GM15510 (cell line): ENCODE data around the gene ANTXR1.

Experiments
- POLR2A ChIP-seq: IDR thresholded peaks from 3 replicates; pipeline ENCODE4 v1.6.1; 2011; ENCODE audit warnings: borderline replicate concordance; ENCODE audit not compliant: insufficient read length; ENCODE audit errors: extremely low read depth

The ANTXR1 gene

DNA sequence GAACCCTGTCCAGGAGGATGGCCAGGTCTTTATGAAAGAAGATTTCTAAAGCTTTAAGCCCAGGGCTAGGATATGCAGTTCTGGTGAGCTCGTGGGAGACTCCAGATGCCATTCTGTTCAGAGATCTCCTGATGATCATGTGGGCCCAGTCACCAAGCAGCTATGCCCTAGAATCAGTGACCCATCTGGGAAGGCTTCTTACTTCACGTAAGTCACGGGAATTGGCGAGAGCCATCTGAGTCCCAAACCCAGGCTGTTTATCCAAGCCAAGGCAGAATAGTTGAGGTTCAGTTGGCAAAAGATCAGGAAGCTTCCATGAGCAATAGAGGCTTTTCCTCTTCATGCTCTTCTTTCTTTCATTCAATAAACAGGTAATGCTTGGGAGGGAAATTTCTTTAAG lies 23.9 kb downstream of the ANTXR1 start:
- TF ChIP-seq POLR2A: no peak

DNA sequence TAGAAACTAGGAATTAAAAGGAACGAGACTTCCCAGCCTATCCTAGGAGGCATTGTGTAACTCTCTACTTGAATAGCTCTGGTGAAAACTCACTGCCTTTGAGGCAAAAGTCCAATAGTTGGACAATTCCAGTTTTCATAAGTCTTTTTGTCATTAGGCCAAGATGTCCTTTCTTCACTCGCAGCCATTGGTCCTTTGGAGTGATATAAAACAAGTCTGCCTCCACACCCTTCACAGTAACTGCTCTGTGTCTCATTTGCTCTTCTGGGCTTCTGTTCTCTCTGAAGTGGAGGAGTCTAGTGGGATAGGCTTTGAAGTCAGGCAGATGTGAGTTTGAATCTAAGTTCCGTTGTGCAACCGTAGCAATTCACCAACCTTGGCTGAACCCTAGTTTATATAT lies 28.2 kb downstream of the ANTXR1 start:
- no peak for TF ChIP-seq POLR2A

DNA sequence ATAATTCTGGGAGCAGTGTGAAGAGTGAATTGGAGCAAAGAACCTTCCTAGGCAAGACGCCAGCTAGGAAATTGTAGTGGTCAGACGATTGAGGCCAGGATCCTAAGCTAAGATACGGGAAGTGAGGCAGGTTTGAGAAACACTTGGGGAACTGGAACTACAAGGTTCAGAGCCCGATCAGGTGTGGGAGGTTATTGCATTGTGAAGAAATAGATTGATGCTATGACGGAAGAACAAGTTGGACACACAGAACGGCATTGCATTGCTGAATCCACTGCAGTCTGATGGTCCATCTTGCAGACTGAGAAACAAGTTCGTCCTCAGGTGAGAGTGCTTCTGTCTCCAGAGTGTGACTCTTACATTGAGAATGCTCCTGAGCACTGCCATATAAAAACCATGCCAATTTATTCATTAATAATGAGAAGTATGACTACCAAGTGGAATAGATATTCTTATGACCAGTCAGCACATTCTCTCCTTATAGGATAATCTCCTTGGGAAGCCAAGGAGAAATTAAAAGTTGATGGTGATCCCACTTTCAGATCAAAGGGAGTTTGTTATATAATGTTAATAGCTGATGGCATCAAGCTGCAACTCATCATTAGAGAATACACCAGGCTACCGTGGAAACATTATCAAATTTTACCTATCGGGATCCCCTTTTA lies 30.9 kb downstream of the ANTXR1 start:
- TF ChIP-seq POLR2A: no peak

DNA sequence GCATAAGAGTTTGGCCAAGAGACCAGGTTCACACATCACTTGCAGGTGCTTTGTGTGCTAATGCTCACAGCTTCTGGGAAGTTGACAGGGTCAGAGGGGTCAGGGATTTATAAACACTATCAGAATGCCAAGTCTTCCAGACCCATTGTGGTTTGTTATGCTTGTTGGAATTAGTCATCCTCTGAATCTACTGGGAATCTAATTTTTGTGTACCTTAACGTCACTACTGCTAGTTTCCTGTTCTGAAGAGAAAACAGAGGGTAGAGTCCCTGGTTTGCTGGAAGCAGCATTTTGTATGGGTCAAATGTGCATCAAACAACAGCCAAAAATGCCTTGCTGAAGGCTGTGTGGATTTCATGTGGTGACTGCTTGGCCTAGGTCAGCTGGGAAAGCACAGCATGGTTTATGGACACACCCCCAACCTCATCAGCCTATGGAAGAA lies 33.3 kb downstream of the ANTXR1 start:
- no peak for TF ChIP-seq POLR2A

DNA sequence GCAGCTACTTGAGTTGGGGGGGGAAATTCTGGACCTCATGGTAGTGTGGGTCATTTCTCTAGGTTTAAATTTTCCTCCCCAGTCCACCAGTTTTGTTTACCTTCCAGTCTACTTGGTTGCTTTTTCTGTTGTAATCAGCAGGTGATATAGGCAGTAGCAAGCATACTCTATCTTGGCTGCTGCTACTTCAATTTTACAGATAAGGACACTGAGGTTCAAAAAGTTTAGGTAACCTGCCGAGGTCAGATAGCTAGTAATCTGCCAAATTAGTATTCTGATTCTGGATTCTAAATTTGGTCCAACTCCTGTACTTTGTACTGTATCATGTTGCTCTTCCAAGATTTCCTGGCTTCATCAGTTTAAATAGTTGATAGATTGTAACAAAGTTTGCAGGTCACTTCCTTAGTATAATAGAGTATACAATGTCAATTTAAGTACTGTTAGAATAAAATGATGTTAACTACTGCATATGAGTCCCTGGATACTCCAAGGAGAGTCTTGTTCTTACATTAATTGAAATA lies 34.7 kb downstream of the ANTXR1 start:
- no peak for TF ChIP-seq POLR2A

DNA sequence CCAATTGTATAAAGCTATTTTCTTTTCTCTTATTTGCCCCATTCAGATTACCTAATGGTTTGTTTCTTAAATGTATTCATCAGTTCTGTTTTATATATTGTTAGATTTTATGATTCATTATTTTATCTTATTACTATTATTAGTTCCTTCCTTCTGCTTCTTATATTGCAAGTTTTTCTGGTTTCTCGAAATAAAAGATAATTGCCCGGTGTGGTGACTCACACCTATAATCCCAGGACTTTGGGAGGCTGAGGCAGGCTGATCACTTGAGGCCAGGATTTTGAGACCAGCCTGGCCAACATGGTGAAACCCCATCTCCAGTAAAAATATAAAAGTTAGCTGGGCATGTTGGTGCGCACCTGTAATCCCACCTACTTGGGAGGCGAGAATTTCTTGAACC lies 37.8 kb downstream of the ANTXR1 start:
- no peak for TF ChIP-seq POLR2A

DNA sequence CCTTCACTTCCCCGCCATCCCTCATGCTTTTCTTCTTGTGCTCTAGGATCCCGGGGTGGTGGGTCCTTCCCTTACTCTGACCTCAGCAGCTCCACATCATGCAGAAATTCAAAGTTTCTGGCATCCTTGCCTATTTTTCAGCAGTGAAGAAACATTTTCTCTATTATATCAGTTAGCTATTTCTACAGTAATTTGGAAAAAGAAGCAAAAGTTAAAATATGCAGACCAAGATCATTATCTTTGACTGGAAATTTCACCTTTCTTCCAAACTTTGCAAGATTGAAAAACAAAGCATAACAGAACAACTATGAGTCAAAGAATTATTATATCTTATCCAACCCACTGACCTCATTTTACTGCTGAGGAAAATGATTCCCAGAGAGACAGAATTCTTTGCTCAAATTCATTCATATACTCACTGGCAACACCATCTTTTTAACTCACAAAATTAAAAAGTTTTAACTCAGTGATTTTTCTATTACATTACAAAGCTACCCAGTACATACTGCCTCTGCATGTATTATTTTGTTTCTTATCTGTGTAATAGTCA lies 40.5 kb downstream of the ANTXR1 start:
- no peak for TF ChIP-seq POLR2A

DNA sequence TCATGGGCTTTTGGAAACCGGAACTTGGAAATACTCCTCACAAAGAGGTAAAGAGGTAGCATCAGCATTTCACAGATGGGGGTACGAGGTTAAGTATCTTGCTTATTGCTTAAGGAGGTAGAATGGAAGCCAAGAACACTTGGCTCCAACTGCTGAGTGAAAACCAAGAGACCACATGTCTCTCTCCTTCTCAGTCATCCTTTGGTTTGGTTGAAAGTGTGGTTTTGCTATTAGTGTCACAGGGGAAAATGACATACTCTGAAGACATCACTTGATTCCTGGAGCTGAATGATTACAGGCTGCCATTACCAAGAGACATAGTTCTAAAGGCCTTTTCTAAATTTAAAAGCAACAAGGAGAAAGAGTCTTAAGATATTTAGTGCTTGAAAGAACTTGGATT lies 41.5 kb downstream of the ANTXR1 start:
- TF ChIP-seq POLR2A: no peak

DNA sequence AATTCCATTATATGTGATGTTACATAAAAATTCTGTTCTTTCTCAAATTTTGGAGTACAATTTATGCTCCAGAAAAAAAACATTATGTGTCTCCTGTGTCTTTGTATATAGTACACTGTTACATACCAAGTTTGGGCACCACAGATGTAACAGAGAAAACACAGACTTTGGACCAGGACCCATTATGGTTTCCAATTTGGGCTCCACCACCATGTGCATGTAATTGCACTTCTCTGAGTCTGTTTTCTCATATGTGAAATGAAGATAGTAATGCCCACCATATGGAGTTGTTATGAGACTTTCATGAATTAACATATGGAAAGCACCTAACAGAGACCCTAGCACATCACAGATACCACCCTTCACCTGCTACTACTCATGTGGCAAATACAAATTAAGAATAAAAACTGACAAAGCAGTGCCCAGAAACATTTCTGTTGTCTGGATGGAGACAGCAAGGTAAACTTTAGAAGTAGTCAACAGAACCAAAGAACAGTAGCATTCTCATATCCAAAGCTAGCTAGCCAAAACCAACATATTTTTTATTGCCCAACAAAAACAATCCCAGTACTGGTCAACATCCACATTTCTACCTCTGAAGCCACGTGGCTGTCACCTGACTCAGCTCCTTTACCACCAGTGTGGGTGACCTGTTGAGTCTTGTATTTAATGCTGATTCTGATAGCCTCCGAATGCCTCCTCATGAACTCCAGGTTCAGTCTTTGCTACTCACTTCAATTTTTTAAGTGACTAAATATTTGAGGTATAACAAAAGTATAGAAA lies 42.9 kb downstream of the ANTXR1 start:
- TF ChIP-seq POLR2A: no peak

DNA sequence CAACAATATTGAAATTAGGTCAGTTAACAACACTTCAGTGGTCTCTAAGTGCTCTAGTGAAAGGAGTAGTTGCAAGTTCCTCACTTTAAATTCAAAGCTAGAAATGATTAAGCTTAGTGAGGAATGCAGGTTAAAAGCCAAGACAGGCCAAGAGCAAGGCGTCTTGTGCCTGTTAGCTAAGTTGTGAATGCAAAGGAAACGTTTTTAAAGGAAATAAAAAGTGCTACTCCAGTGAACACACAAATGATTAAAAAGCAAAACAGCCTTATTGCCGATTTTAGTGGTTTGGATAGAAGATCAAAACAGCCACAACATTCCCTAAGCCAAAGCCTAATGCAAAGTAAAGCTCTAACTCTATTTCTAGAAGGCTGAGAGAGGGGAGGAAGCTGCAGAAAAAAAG lies 44.7 kb downstream of the ANTXR1 start:
- no peak for TF ChIP-seq POLR2A

DNA sequence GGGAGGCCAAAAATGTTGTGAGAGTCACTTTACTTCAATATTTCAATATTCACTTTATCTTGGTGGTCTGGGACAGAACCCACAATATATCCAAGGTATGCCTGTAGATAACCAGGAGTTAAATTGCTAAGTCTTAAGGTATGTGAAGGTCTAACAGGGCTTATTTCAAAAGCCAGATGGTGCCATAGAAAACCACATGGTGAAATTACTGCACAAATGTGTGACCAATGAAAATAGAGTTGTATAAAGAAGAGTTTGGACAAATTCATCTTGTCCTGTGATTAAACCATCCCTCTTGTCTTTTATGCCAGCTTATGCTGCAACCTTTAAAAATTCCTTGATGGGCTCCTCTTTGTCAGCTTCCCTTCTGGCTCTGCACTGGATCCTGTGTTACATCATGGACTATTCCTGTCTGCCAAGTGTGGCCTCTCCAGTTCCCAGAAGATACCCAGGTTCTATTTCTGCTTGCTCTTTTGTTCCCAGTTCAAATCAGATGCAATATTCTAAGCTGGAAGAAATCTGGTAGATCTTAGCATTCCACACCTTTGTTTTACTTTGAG lies 46.8 kb downstream of the ANTXR1 start:
- TF ChIP-seq POLR2A: no peak

DNA sequence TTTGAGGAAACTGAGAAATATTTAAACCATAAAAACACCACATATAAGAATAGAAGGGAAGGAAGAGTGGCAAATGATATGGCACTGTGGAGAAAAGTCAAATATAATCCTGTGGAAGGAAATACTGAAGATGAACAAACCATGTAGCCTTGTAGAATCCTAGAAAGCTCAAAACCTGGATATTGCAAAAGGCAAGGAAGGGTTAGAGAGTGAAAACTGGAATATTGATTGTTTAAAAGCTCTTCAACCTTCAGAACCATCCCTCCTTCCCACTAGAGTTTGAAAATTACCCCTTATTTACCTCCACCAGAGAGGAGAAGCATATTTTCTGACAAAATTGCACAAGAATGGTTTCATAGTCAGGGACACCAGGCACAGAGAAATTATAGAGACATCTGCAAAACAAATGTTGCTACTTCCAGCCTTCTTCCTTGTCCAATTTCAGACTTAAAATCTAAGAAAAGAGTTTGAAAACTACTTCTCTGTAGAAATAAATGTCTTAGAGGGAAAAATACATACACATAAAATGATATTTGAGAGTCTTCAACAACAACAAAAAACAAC lies 48.0 kb downstream of the ANTXR1 start:
- no peak for TF ChIP-seq POLR2A

DNA sequence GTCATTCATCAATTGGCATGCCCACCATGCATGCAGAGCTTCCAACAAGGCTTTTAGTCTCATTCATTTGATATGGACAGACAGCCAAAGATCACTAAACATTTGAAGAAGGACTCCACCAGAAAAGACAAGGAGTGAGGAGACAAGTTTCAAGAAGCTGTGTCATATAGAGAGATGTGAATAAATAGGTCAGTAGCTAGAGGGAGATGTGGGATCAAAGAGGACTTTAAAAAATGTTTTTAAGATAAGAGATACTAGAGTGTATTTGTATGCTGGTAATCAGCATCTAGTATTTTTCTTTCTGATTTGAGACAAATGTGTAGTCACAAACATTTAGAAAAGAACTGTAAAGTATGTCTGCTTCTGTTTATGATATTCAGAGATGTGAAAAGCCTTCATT lies 48.5 kb downstream of the ANTXR1 start:
- TF ChIP-seq POLR2A: no peak

DNA sequence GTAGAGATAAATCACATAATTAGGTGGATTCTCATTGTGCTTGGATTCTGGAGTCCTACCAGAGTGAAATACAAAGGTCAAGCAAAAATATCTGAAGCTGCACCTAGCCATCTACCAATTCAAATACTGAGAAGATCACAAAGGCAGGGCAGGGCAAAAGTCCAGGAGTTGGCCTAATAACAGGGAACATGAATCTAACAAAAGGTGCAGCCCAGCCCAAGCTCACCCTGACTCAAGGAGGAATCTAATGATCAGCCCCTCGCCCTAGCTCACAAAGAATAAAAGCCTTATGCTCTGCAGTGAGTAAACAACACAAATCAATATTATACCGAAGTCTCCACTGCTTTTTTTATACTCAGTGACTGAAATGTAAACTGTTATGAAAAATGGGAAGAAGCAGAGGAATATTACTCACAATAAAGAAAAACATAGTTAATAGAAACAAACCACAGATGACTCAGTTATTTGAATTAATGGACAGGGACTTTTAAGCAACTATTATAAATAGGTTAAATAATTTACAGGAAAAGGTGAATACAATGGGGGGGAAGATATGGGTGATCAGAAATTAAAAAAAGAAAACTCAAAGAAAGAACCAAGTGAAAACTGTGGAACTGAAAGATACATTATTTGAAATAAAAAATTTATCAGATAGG lies 49.5 kb downstream of the ANTXR1 start:
- TF ChIP-seq POLR2A: no peak

DNA sequence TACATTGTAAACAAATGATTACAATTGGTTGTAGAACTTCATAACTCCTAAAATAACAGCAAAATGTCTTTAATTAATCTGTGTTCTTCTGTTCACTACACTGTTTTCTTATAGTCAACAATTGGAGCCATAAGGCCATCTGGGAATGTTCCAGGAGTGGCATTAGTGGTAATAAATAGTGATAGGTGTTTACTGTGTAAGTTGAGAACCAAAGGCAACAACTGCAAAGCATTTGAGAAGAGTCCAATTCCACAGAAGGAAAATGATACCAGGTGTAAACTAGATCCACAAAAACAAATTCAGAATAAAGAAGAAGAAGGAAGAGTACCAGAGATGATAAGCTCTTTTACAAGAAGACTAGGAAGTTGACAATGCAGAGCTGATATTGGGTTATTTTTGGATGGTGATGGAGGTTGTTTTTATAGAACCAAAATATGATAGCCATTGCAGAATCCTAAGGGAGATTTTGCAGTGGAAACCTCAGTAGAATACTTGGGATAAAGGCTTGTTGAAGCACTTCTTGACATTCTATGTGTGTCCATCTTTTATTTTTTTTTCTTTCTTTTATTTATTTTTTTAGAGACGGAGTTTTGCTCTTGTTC lies 52.9 kb downstream of the ANTXR1 start:
- TF ChIP-seq POLR2A: no peak

DNA sequence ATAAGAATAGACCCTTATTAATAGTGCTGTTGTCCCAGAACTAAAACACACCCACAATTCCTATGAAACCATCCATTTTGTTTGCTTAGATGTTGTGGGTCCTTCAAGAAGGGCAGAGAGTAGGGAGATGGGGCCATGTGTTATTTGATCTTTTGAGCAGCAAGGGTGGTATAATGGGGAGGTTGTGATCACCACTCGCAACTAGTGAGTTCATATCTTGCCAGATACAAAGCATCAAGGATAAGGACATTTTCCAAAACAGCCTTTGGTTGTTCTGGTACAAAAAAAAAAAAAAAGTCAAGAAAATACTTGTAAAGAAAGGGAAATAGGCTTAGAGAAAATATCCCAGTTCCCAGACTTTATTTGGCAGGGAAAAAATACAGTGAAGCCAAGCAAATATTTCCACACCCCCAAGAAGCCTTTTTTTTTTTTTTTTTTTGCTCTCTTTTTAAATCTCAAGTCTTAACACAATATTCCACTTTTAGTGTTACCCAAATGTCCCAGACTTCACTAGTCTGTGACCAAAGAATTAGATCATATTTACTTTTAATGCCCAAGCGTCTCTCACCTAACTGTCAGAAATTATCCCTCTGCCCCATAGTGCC lies 54.1 kb downstream of the ANTXR1 start:
- no peak for TF ChIP-seq POLR2A
